GM12872 (cell line): ENCODE data around the gene RNF215.

Experiments used
- TF ChIP-seq, protein P1 (sequence below): IDR thresholded peaks from 3 replicates; pipeline ENCODE4 v1.5.1; 2011; ENCODE audit warnings: low read depth, mild to moderate bottlenecking, low read length, moderate library complexity; ENCODE audit not compliant: insufficient read depth

RNF215 gene

DNA sequence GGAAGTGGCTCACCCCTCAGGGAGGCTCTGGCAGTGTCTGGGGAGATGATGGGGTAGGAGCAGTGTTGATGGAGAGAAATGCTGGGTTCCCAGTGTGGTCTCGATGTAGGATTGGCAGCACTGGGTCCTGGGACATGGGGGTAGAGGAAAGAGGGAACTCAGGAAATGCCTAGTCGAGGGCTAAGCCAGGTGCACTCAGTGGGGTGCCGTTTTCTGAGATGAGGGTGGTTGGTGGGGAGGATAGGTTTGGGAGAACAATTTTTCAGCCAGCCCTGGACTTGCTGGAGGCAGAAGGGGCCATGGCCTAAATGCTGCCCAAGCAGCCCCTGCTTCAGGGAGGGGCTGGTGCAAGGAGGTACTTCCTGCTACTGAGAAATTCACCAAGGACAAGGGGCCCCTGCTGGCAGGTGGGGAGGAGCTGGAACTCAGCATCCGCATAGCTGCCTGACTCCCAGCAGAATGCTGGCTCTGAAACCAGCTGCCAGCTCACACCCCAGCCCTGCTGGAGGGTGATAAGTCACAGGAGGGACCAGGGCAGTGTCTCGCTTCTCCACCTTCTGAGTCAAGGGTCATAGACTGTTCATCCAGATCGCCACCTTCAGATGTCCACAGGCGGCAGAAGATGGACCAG is 24.4 kb downstream of the RNF215 start:
- TF ChIP-seq, protein P1, sequence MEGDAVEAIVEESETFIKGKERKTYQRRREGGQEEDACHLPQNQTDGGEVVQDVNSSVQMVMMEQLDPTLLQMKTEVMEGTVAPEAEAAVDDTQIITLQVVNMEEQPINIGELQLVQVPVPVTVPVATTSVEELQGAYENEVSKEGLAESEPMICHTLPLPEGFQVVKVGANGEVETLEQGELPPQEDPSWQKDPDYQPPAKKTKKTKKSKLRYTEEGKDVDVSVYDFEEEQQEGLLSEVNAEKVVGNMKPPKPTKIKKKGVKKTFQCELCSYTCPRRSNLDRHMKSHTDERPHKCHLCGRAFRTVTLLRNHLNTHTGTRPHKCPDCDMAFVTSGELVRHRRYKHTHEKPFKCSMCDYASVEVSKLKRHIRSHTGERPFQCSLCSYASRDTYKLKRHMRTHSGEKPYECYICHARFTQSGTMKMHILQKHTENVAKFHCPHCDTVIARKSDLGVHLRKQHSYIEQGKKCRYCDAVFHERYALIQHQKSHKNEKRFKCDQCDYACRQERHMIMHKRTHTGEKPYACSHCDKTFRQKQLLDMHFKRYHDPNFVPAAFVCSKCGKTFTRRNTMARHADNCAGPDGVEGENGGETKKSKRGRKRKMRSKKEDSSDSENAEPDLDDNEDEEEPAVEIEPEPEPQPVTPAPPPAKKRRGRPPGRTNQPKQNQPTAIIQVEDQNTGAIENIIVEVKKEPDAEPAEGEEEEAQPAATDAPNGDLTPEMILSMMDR = no peak

DNA sequence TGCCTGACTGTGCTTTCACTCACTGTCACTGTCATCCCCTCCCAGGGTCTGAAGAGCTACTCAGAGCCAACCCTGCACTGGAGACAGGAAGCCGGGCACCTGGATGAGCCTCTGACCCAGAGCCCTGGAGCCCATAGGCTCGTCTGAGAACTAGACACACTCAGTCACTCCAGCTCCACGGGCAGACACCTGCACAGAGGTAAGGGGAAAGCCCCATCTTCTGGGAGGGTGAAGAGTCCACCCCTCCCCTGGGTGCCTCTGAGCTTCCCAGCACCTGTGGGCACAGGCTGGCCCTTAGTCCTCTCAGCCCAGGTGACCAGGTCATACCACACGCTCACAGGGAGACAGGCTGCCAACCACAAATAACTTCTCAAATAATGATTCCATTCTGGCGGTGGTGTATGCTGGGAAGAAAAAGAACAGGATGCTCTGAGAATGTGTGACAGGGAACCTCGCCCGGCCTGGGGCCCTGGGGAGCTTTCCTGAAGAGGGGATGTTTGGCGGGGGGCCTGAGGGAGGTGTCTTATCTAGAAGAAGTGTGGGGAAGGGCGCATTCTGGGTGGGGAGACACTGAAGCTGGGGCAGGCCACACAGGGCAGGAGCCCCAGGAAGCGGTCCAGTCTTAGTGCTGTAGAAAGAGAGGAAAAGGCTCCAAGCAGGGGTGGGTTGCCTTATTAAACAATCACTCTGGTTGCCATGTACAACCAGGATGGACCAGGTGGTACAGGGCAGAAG is 25.1 kb downstream of the RNF215 start:
- TF ChIP-seq, protein P1 = no peak

DNA sequence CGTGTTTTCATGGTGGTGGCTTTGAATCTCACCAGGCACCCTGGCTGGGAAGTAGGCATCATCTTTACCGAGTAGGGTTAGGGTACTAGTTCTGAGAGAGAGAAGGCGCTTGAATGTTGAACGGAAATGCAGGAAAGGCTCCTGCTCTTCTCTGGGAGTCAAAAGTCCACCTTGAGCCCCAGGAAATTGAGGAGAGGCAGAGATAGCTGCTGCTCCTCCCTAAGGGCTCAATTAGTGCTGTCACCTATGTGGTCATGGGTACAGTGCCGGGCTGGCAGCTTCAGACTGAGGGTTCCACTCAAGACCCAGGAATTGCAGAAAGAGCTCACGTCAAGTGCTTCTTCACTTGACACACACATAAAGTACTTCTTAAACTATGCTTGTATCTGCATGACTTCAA is 28.7 kb downstream of the RNF215 start:
- TF ChIP-seq, protein P1 = no peak

DNA sequence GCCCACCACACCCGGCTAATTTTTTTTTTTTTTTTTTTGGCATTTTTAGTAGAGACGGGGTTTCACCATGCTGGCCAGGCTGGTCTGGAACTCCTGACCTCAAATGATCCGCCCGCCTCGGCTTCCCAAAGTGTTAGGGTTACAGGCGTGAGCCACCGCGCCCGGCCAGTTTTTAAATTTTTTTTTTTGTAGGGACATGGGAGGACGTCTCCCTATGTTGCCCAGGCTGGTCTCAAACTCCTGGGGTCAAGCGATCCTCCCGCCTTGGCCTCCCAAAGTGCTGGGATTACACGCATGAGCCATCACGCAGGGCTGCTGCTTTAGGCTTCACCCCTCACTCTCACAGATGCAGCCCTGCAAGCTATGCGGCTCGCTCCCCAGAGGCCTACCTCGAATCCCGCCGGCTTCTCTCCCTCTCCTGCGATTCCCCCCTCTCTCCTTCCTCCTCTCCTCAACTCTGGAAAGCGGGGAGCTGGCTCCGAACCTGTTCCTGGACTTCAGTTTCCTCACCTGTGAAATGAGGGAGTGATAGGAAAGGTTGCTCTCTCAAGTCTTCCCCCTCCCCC is 29.5 kb downstream of the RNF215 start:
- TF ChIP-seq, protein P1 = no peak

DNA sequence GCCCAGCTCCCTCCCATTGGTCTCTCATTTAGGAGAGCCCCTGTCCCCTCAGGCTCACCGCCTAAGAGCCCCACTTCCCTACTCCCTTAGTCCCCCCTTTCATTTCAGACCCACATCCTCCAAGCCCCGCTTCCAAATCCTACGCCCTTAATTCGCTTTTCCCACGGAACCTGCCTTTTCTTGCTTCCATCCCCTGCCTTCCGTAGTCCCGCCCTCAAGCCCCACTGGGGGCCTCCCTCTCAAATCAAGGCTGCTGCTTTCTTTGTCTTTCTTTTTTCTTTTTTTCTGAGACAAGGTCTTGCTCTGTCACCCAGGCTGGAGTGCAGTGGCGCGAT is 30.0 kb downstream of the RNF215 start:
- TF ChIP-seq, protein P1 = no peak

DNA sequence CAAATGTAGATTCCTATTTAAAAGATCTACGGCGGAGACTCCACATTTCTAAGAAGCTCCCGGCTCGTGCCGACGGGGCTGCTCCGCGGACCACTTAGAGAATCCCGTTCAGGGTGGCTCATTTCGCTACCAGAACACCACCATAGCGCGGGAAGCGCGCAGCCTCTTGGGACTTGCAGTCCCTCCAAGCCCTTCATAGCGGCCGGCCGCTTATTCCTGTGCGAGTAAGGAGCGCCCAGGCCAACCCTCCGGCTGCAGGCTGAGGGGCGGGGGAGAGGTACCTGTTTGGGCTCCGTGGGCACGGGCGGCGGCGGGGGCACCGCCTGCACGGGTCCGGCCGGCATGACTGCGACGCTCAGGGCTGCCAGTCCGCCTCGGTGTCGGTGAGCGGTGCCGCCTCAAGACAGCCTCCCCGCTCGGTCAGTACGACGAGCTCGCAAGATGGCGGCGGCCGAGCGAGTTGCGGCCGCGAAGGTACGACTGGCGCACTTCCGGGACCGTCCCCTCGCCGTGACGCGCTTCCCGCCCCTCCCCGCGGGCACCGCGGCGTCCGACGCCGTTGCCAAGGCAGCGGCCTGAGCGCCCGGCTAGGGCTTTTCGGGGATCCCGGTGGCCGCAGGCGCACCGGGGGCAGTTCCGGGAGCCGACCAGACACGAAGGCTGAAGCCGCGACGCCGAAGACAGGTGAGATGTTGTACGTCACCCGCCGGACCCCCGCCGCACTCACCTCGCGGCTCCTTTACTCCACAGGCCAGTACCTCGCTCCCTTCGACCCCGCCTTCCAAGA is 30.6 kb downstream of the RNF215 start, which contains the start of the genes CCDC157 and SF3A1:
TSS of gene CCDC157 (plus strand) at position 559 of the 787 bp plus-strand sequence. CDS start 8,994 bp downstream, outside the sequence.
TSS of gene SF3A1 (minus strand) at position 446 of the 787 bp plus-strand sequence. CDS start at position 344, 102 bp downstream.
- TF ChIP-seq, protein P1 = no peak

DNA sequence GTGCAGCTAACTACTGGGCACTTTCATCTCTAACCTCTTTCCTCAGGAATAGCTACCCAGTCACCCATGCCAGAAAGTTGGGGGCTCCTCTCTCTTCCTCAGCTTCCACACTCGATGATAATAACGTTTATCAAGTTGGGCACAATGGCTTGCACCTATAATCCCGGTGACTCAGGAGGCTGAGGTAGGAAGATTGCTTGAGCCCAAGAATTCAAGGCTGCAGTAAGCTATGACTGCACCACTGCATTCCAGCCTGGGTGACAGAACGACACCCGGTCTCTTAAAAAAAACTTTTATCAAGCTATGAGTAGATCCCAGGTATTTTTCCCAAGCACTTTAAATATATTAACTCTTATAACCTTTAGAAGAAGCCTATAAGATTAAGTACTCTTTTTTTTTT is 32.6 kb downstream of the RNF215 start:
- TF ChIP-seq, protein P1 = no peak
